Panc1 (cell line): ENCODE measurements around the gene B3GALNT1. TPM values are rescaled to one million over a fixed set of nuclear protein-coding genes. Genes with fewer than 3 reads are reported as not detected.

Experiments
- ATAC-seq: fragments of 200-7000 bp; cut with Tn5 transposase; 2 replicates; pipeline ENCODE4 v1.9.1; 2020; ENCODE audit warnings: mild to moderate bottlenecking, moderate library complexity
- BruUV-seq: library from RNA; stranded (reverse); fragments of 400-500 nt; replicated peaks from 2 replicates; lab custom pipeline; 2021; lab: Mats Ljungman, UMichigan
- CTCF ChIA-PET: fragments of 300-600 bp; sonication (Branson Sonifier 250); formaldehyde crosslinking; loops from one replicate; lab custom pipeline; 2022; ENCODE audit warnings: antibody characterized with exemption; lab: Charles Lee
- POLR2A ChIA-PET: fragments of 300-600 bp; sonication (Branson Sonifier 250); formaldehyde crosslinking; loops from one replicate; lab custom pipeline; 2022; ENCODE audit warnings: antibody characterized with exemption; lab: Charles Lee
- DNase-seq: peaks from one replicate; pipeline ENCODE4 v3.0.0-alpha.2; 2010; ENCODE audit warnings: low read depth, low spot score
- H3K27ac ChIP-seq: 2 replicates; pipeline ENCODE4 v1.5.1; 2011; ENCODE audit warnings: mild to moderate bottlenecking, low read length, inconsistent platforms
- H3K27me3 ChIP-seq: fragments of 200-500 bp; sonication (Bioruptor generic); 2 replicates; pipeline ENCODE4 v1.6.0; 2014; ENCODE audit warnings: low read length, inconsistent platforms; ENCODE audit not compliant: control insufficient read depth, insufficient read depth
- H3K36me3 ChIP-seq: fragments of 200-500 bp; sonication (Bioruptor generic); 2 replicates; pipeline ENCODE4 v1.5.1; 2014; ENCODE audit warnings: inconsistent platforms, mild to moderate bottlenecking, low read length, moderate library complexity; ENCODE audit not compliant: control insufficient read depth, insufficient read depth
- H3K4me1 ChIP-seq: 2 replicates; pipeline ENCODE4 v1.5.1; 2011; ENCODE audit warnings: inconsistent platforms, mild to moderate bottlenecking, low read length, moderate library complexity; ENCODE audit not compliant: control insufficient read depth, insufficient read depth
- H3K4me3 ChIP-seq, 2 experiments: 2 replicates each; pipeline ENCODE4 v1.5.1; 2011 to 2012; ENCODE audit warnings: low read depth in 2 of 2, low read length in 2 of 2, mild to moderate bottlenecking in 2 of 2, inconsistent platforms in 1 of 2, moderate library complexity in 1 of 2
- H3K9me3 ChIP-seq: fragments of 200-500 bp; sonication (Bioruptor generic); 2 replicates; pipeline ENCODE4 v1.5.1; 2014; ENCODE audit warnings: low read depth, mild to moderate bottlenecking, inconsistent platforms, low read length, moderate library complexity; ENCODE audit not compliant: control insufficient read depth, insufficient read depth
- CTCF ChIP-seq: fragments of 450-650 bp; IDR thresholded peaks from 2 replicates; pipeline ENCODE4 v1.5.1; 2017; ENCODE audit warnings: mild to moderate bottlenecking
- POLR2AphosphoS5 ChIP-seq: IDR thresholded peaks from 2 replicates; pipeline ENCODE4 v1.6.1; 2012; ENCODE audit warnings: mild to moderate bottlenecking, low read depth, low read length, moderate library complexity
- SIN3A ChIP-seq: IDR thresholded peaks from 2 replicates; pipeline ENCODE4 v1.6.1; 2012; ENCODE audit warnings: low read depth, mild to moderate bottlenecking, low read length, moderate library complexity, borderline replicate concordance; ENCODE audit not compliant: insufficient read depth
- TCF7L2 ChIP-seq: IDR thresholded peaks from 2 replicates; pipeline ENCODE4 v1.6.1; 2011; ENCODE audit warnings: mild to moderate bottlenecking, low read depth, low read length, inconsistent platforms
- in situ Hi-C: cut with HindIII; loops from 2 replicates; pipeline ENCODE4 v1.10.0; 2016; ENCODE audit warnings: low sequenced_read_pairs, low pct_unique_long_range_greater_than_20kb
- intact Hi-C: fragments of 100-400 bp; cut with micrococcal nuclease; formaldehyde crosslinking; loops from one replicate; pipeline ENCODE4 v1.10.0; 2022; ENCODE audit not compliant: unreplicated experiment
- total RNA-seq: library from RNA; stranded (reverse); gene quantifications from one replicate; pipeline ENCODE4 v1.2.1, GENCODE V29; 2021; ENCODE audit not compliant: unreplicated experiment
- TF ChIP-seq, protein P1 (sequence below), 2 experiments: IDR thresholded peaks; 2 replicates each; pipeline ENCODE4 v1.6.1; 2011 to 2012; ENCODE audit warnings: low read depth in 2 of 2, control low read depth in 1 of 2, low read length in 1 of 2, mild to moderate bottlenecking in 1 of 2, moderate library complexity in 1 of 2; ENCODE audit not compliant: insufficient read depth in 1 of 2

Gene B3GALNT1
- total RNA-seq, 1 experiment from 2014 or later: 31.1 TPM

DNA sequence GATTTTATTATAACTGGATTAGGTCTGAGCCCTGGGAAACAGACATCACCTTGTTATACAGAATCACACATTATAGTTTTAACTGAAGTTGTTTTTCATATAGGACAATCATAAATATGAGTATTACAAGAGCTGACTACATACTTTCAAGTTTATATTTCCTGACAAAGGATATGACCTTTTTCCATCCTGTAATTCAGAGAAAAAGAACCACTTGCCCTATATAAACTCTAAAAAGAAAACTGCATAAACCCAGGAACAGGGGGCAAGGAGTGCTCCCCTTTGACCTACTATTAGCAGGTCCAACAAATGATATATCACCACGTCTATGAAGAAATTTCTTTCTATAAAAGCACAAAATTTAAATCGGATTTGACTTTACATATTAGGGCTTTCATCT lies 20.9 kb downstream of the B3GALNT1 start:
- intact Hi-C loops (no loop called here), in situ Hi-C loops (no loop called here)
- no peak for ATAC-seq
- DNase-seq: no peak
- Histone ChIP-seq H3K27ac (no peak overlapping the region), H3K27me3 (no peaks in the 10 kb centered on the region), H3K4me1 (no peaks in the 10 kb centered on the region), H3K9me3 (no peaks in the 10 kb centered on the region), H3K4me3 (no peak overlapping the region), H3K36me3 (peaks cover 11% of the 10 kb centered on the region)
- ChIA-PET POLR2A (no interaction called here), CTCF (no interaction called here)
- BruUV-seq: no TSS peak
- TF ChIP-seq, protein P1, sequence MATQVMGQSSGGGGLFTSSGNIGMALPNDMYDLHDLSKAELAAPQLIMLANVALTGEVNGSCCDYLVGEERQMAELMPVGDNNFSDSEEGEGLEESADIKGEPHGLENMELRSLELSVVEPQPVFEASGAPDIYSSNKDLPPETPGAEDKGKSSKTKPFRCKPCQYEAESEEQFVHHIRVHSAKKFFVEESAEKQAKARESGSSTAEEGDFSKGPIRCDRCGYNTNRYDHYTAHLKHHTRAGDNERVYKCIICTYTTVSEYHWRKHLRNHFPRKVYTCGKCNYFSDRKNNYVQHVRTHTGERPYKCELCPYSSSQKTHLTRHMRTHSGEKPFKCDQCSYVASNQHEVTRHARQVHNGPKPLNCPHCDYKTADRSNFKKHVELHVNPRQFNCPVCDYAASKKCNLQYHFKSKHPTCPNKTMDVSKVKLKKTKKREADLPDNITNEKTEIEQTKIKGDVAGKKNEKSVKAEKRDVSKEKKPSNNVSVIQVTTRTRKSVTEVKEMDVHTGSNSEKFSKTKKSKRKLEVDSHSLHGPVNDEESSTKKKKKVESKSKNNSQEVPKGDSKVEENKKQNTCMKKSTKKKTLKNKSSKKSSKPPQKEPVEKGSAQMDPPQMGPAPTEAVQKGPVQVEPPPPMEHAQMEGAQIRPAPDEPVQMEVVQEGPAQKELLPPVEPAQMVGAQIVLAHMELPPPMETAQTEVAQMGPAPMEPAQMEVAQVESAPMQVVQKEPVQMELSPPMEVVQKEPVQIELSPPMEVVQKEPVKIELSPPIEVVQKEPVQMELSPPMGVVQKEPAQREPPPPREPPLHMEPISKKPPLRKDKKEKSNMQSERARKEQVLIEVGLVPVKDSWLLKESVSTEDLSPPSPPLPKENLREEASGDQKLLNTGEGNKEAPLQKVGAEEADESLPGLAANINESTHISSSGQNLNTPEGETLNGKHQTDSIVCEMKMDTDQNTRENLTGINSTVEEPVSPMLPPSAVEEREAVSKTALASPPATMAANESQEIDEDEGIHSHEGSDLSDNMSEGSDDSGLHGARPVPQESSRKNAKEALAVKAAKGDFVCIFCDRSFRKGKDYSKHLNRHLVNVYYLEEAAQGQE (IDR thresholded peaks at IDR 0.05; ENCODE audit: insufficient read depth in 1 of 2, low read depth in 2 of 2, low read length in 1 of 2): no peak

DNA sequence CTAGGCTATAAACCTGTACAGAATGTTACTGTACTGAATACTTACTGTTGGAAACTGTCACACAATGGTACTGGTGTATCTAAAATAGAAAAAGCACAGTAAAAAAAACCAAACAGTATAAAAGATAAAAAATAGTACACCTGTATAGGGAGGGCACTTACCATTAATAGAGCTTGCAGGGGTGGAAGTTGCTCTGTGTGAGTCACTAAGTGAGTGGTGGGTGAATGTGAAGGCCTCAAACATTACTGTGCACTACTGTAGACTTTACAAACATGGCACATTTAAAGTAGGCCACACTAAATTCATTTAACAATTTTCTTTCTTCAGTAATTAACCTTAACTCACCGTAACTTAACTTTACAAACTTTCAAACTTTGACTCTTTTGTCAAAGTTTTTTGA lies 22.0 kb downstream of the B3GALNT1 start:
- Histone ChIP-seq H3K27ac (no peak overlapping the region), H3K4me3 (no peak overlapping the region), H3K27me3 (no peaks in the 10 kb centered on the region), H3K4me1 (no peaks in the 10 kb centered on the region), H3K36me3 (peaks cover 10% of the 10 kb centered on the region), H3K9me3 (no peaks in the 10 kb centered on the region)
- BruUV-seq: no TSS peak
- TF ChIP-seq, protein P1 (IDR thresholded peaks at IDR 0.05; ENCODE audit: insufficient read depth in 1 of 2, low read depth in 2 of 2, low read length in 1 of 2): no peak
- no peak for TF ChIP-seq CTCF
- TF ChIP-seq POLR2AphosphoS5: no peak
- no peak for TF ChIP-seq TCF7L2
- no peak for TF ChIP-seq SIN3A
- ATAC-seq (no peak), DNase-seq (no peak)
- CTCF ChIA-PET: no interaction called here
- intact Hi-C loops (no loop called here), in situ Hi-C loops (no loop called here)
- POLR2A ChIA-PET: no interaction called here
